GM23338 (cell line): ENCODE measurements around the gene METTL3. TPM values are rescaled to one million over a fixed set of nuclear protein-coding genes. Genes with fewer than 3 reads are reported as not detected.
A peak's percentile ranks its signal among the peaks of the same experiment; 100 is the strongest.

Experiments used
- ATAC-seq: fragments of 200-7000 bp; cut with Tn5 transposase; 3 replicates; pipeline ENCODE4 v1.9.1; 2020
- DNase-seq: peaks from one replicate; pipeline ENCODE4 v3.0.0-alpha.2; 2015; ENCODE audit warnings: low spot score
- H2AFZ ChIP-seq: fragments of 200-600 bp; sonication (generic); 2 replicates; pipeline ENCODE4 v1.8.0; 2016; ENCODE audit warnings: antibody characterized with exemption, mild to moderate bottlenecking, moderate library complexity
- H3F3A ChIP-seq: fragments of 200-600 bp; sonication (generic); replicated peaks from 2 replicates; pipeline ENCODE4 v1.8.0; 2017; ENCODE audit warnings: antibody characterized with exemption, mixed run types, low read depth
- H3K27ac ChIP-seq: fragments of 200-600 bp; sonication (generic); 2 replicates; pipeline ENCODE4 v1.6.1; 2016; ENCODE audit warnings: low read depth
- H3K27me3 ChIP-seq: fragments of 200-600 bp; sonication (generic); 2 replicates; pipeline ENCODE4 v1.8.0; 2016; ENCODE audit warnings: mild to moderate bottlenecking, mixed run types, moderate library complexity; ENCODE audit not compliant: insufficient read depth
- H3K36me3 ChIP-seq: fragments of 200-600 bp; sonication (generic); 2 replicates; pipeline ENCODE4 v1.8.0; 2016; ENCODE audit warnings: mild to moderate bottlenecking; ENCODE audit not compliant: insufficient read depth
- H3K4me1 ChIP-seq: fragments of 200-600 bp; sonication (generic); 2 replicates; pipeline ENCODE4 v1.8.0; 2016; ENCODE audit warnings: mild to moderate bottlenecking, moderate library complexity; ENCODE audit not compliant: insufficient read depth
- H3K4me2 ChIP-seq: fragments of 200-600 bp; sonication (generic); 2 replicates; pipeline ENCODE4 v1.7.1; 2017; ENCODE audit warnings: mixed run types
- H3K4me3 ChIP-seq: fragments of 200-600 bp; sonication (generic); 2 replicates; pipeline ENCODE4 v1.6.1; 2016; ENCODE audit warnings: mixed run types
- H3K79me2 ChIP-seq: fragments of 200-600 bp; sonication (generic); replicated peaks from 2 replicates; pipeline ENCODE4 v1.8.0; 2017; ENCODE audit warnings: mild to moderate bottlenecking; ENCODE audit not compliant: insufficient read depth
- H3K9me2 ChIP-seq: fragments of 200-600 bp; sonication (generic); 2 replicates; pipeline ENCODE4 v1.8.0; 2017; ENCODE audit not compliant: insufficient read depth
- H4K20me1 ChIP-seq: fragments of 200-600 bp; sonication (generic); replicated peaks from 2 replicates; pipeline ENCODE4 v1.8.0; 2017; ENCODE audit warnings: mild to moderate bottlenecking; ENCODE audit not compliant: insufficient read depth
- H3K27ac Mint-ChIP-seq: 2 replicates; pipeline ENCODE4 v1.8.0; 2020; ENCODE audit warnings: inconsistent platforms, mild to moderate bottlenecking, moderate library complexity, mixed read lengths
- H3K27me3 Mint-ChIP-seq: 3 replicates; pipeline ENCODE4 v1.8.0; 2022; ENCODE audit warnings: low read depth, mild to moderate bottlenecking, moderate library complexity, mixed read lengths, inconsistent platforms; ENCODE audit not compliant: insufficient read depth, poor library complexity
- H3K36me3 Mint-ChIP-seq: 3 replicates; pipeline ENCODE4 v1.8.0; 2021; ENCODE audit warnings: low read depth, mild to moderate bottlenecking, inconsistent platforms, moderate library complexity, mixed read lengths
- H3K4me1 Mint-ChIP-seq: 3 replicates; pipeline ENCODE4 v1.8.0; 2020; ENCODE audit warnings: mild to moderate bottlenecking, inconsistent platforms, mixed read lengths
- H3K4me3 Mint-ChIP-seq: 3 replicates; pipeline ENCODE4 v1.8.0; 2021; ENCODE audit warnings: moderate library complexity, mild to moderate bottlenecking, inconsistent platforms, mixed read lengths
- H3K9me3 Mint-ChIP-seq: 3 replicates; pipeline ENCODE4 v1.8.0; 2020; ENCODE audit warnings: moderate library complexity, mild to moderate bottlenecking, inconsistent platforms, mixed read lengths
- CREB1 ChIP-seq: fragments of 250-450 bp; sonication (Bioruptor Pico); IDR thresholded peaks from 2 replicates; pipeline ENCODE4 v1.5.0; 2020; ENCODE audit warnings: low read depth, mild to moderate bottlenecking, moderate library complexity
- CTCF ChIP-seq, 2 experiments: fragments of 200-600 bp in 1 of 2; sonication (generic) in 1 of 2; conservative IDR thresholded peaks; 2 replicates each; pipeline versions ENCODE4 v1.5.1 to v1.6.1; 2016 to 2017; ENCODE audit warnings: antibody characterized with exemption in 2 of 2, low read depth in 2 of 2, mild to moderate bottlenecking in 2 of 2, moderate library complexity in 1 of 2
- ETS1 ChIP-seq: IDR thresholded peaks from 2 replicates; pipeline ENCODE4 v1.6.1; 2016; ENCODE audit warnings: antibody characterized with exemption
- POLR2AphosphoS5 ChIP-seq: IDR thresholded peaks from 2 replicates; pipeline ENCODE4 v1.6.1; 2016; ENCODE audit warnings: antibody characterized with exemption, low read depth
- REST ChIP-seq: IDR thresholded peaks from one replicate; pipeline ENCODE4 v1.6.1; 2018; ENCODE audit warnings: antibody characterized with exemption; ENCODE audit not compliant: unreplicated experiment
- ZNF114 ChIP-seq: fragments of 250-450 bp; sonication (Bioruptor Pico); IDR thresholded peaks from 2 replicates; pipeline ENCODE4 v1.5.0; 2020; ENCODE audit warnings: mild to moderate bottlenecking, moderate library complexity
- polyA plus RNA-seq: library from polyadenylated mRNA; unstranded; fragments of >200 nt; fragmentation: Nextera tagmentation; extraction: Ambion mirVana; gene quantifications from 2 replicates; pipeline ENCODE4 v1.2.1, GENCODE V29; 2016
- total RNA-seq: library from RNA; depleted of rRNA; stranded (reverse); fragments of >200 nt; shearing (Covaris generic); gene quantifications from 2 replicates; pipeline ENCODE4 v1.2.3, GENCODE V29; 2014

Gene METTL3
- total and polyA plus RNA-seq, 2 experiments from 2014 or later = 100 to 140 TPM

GRCh38 chr14:21520767-21521166 is 9.6 kb upstream of the METTL3 start (continued):
- TF ChIP-seq REST (no peak), CTCF (conservative IDR thresholded peaks at IDR 0.05; ENCODE audit: low read depth in 2 of 2) (no peak), CREB1 (CRISPR knock-in tag) (no peak)

- peaks cover 19% of the 10 kb centered on the region for H3K27me3 Mint-ChIP-seq
- H3K36me3 Mint-ChIP-seq = peaks cover 41% of the 10 kb centered on the region
- no peak for DNase-seq
- no peak overlapping the region; the same call in 1 of the 2 replicates for H3K27ac Mint-ChIP-seq
- H3K4me1 ChIP-seq = peaks cover 62% of the 10 kb centered on the region
- H2AFZ ChIP-seq = no peak overlapping the region
- H3K4me3 Mint-ChIP-seq = no peak overlapping the region; the same call in 2 of the 3 replicates
- H3K79me2 ChIP-seq = peaks cover 23% of the 10 kb centered on the region
- peaks cover 36% of the 10 kb centered on the region for H3F3A ChIP-seq
- peaks cover 41% of the 10 kb centered on the region for H3K4me1 Mint-ChIP-seq
- TF ChIP-seq ETS1 = no peak
- TF ChIP-seq CTCF (conservative IDR thresholded peaks at IDR 0.05; ENCODE audit: low read depth in 2 of 2) = no peak
- no peak for TF ChIP-seq ZNF114 (CRISPR knock-in tag)
- no peak for TF ChIP-seq POLR2AphosphoS5
- no peak for TF ChIP-seq CREB1 (CRISPR knock-in tag)
- no peak overlapping the region for H3K4me3 ChIP-seq
- H4K20me1 ChIP-seq = peaks cover 20% of the 10 kb centered on the region
- H3K27ac ChIP-seq = peak overlapping the region; percentile 85
- H3K27me3 ChIP-seq = no peaks in the 10 kb centered on the region
- peak overlapping the region; percentile 1; the same call in 1 of the 2 replicates for H3K4me2 ChIP-seq
- no peak; the same call in 2 of the 3 replicates for ATAC-seq
- H3K9me3 Mint-ChIP-seq = no peaks in the 10 kb centered on the region
- H3K9me2 ChIP-seq = no peaks in the 10 kb centered on the region
- peaks cover 21% of the 10 kb centered on the region for H3K36me3 ChIP-seq
Measured at GRCh38 chr14:21518725-21519124, 7.6 kb upstream of the METTL3 start.
